ENCODE data around the gene SLC5A11. TPM values are rescaled to one million over a fixed set of nuclear protein-coding genes. Genes with fewer than 3 reads are reported as not detected.

SLC5A11 gene
- total and polyA plus RNA-seq, 4 donors, result 0.05 to 1.1 TPM; not detected in 2

GRCh38 chr16:24858219-24859041, 12.7 kb downstream of the SLC5A11 start:
- no peak overlapping the region for H3K27ac ChIP-seq (ENCODE audit: low read depth in 1 of 2, low read length in 1 of 2)
- DNase-seq (peak; percentile 74 to 75 (median 74)), ATAC-seq (ENCODE audit: insufficient read depth, low FRiP score) (no peak)
- no peaks in the 10 kb centered on the region for H3K9me3 ChIP-seq (ENCODE audit: control insufficient read depth in 4 of 4, insufficient read depth in 3 of 4, low read length in 3 of 4)
- H3K36me3 ChIP-seq (ENCODE audit: control insufficient read depth in 4 of 4, insufficient read depth in 4 of 4, low read length in 4 of 4), result no peaks in the 10 kb centered on the region
- no peak overlapping the region for H3K9ac ChIP-seq (ENCODE audit: insufficient read depth in 1 of 2, low read length in 2 of 2)
- H3K27me3 ChIP-seq (ENCODE audit: control insufficient read depth in 3 of 3, insufficient read depth in 3 of 3, low read length in 2 of 3), result peaks cover 0 to 4% (median 0%) of the 10 kb centered on the region in 3 donors
- WGBS, 2 donors, result 23 to 24% methylated on average over 9 of the region's 9 CpGs
- peaks cover 0 to 4% (median 0%) of the 10 kb centered on the region in 5 donors for H3K4me1 ChIP-seq (ENCODE audit: control insufficient read depth in 5 of 5, insufficient read depth in 5 of 5, low read length in 5 of 5)
- TF ChIP-seq, protein P1, sequence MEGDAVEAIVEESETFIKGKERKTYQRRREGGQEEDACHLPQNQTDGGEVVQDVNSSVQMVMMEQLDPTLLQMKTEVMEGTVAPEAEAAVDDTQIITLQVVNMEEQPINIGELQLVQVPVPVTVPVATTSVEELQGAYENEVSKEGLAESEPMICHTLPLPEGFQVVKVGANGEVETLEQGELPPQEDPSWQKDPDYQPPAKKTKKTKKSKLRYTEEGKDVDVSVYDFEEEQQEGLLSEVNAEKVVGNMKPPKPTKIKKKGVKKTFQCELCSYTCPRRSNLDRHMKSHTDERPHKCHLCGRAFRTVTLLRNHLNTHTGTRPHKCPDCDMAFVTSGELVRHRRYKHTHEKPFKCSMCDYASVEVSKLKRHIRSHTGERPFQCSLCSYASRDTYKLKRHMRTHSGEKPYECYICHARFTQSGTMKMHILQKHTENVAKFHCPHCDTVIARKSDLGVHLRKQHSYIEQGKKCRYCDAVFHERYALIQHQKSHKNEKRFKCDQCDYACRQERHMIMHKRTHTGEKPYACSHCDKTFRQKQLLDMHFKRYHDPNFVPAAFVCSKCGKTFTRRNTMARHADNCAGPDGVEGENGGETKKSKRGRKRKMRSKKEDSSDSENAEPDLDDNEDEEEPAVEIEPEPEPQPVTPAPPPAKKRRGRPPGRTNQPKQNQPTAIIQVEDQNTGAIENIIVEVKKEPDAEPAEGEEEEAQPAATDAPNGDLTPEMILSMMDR (IDR thresholded peaks at IDR 0.05; ENCODE audit: control extremely low read depth, extremely low read depth), result no peak
- no peak overlapping the region for H3K4me3 ChIP-seq

- no peak for ATAC-seq (ENCODE audit: insufficient read depth, low FRiP score)
- Histone ChIP-seq H3K4me1 (ENCODE audit: control insufficient read depth in 5 of 5, insufficient read depth in 5 of 5, low read length in 5 of 5) (no peaks in the 10 kb centered on the region), H3K9ac (ENCODE audit: insufficient read depth in 1 of 2, low read length in 2 of 2) (no peak overlapping the region), H3K4me3 (no peak overlapping the region), H3K27me3 (ENCODE audit: control insufficient read depth in 3 of 3, insufficient read depth in 3 of 3, low read length in 2 of 3) (peaks cover 0 to 4% (median 0%) of the 10 kb centered on the region in 3 donors), H3K36me3 (ENCODE audit: control insufficient read depth in 4 of 4, insufficient read depth in 4 of 4, low read length in 4 of 4) (no peaks in the 10 kb centered on the region), H3K27ac (ENCODE audit: low read depth in 1 of 2, low read length in 1 of 2) (no peak overlapping the region), H3K9me3 (ENCODE audit: control insufficient read depth in 4 of 4, insufficient read depth in 3 of 4, low read length in 3 of 4) (peaks cover 0 to 10% (median under 1%) of the 10 kb centered on the region in 4 donors)
- TF ChIP-seq, protein P1 (IDR thresholded peaks at IDR 0.05; ENCODE audit: control extremely low read depth, extremely low read depth), result no peak
- 81 to 82% methylated on average over 1 of the region's 1 CpG for WGBS, 2 donors
- no peak for DNase-seq
Observed at GRCh38 chr16:24861461-24861860, 15.7 kb downstream of the SLC5A11 start.

GRCh38 chr16:24863582-24864437, 18.0 kb downstream of the SLC5A11 start:
- TF ChIP-seq, protein P1 (IDR thresholded peaks at IDR 0.05; ENCODE audit: control extremely low read depth, extremely low read depth), result no peak
- Histone ChIP-seq H3K27me3 (ENCODE audit: control insufficient read depth in 3 of 3, insufficient read depth in 3 of 3, low read length in 2 of 3) (no peaks in the 10 kb centered on the region), H3K4me3 (no peak overlapping the region), H3K9ac (ENCODE audit: insufficient read depth in 1 of 2, low read length in 2 of 2) (no peak overlapping the region), H3K4me1 (ENCODE audit: control insufficient read depth in 5 of 5, insufficient read depth in 5 of 5, low read length in 5 of 5) (no peaks in the 10 kb centered on the region), H3K9me3 (ENCODE audit: control insufficient read depth in 4 of 4, insufficient read depth in 3 of 4, low read length in 3 of 4) (peaks cover 0 to 10% (median under 1%) of the 10 kb centered on the region in 4 donors), H3K36me3 (ENCODE audit: control insufficient read depth in 4 of 4, insufficient read depth in 4 of 4, low read length in 4 of 4) (no peaks in the 10 kb centered on the region), H3K27ac (ENCODE audit: low read depth in 1 of 2, low read length in 1 of 2) (no peak overlapping the region)
- no peak for ATAC-seq (ENCODE audit: insufficient read depth, low FRiP score)
- DNase-seq, result no peak
- WGBS, 2 donors, result 70 to 94% methylated on average over 3 of the region's 3 CpGs

Data from lung (tissue), 12 donors.